CD4-positive, alpha-beta memory T cell (primary cell): ENCODE measurements around the gene DAO. TPM values are rescaled to one million over a fixed set of nuclear protein-coding genes. Genes with fewer than 3 reads are reported as not detected.
"Not testable (repeated sequence)": the region's sequence is repeated elsewhere in the genome, so short reads cannot be mapped to it uniquely, and the experiment has no call there.

Source experiments
- CTCF ChIA-PET: fragments of 350-600 bp; sonication (Branson Sonifier 250); formaldehyde crosslinking; loops from one replicate; lab custom pipeline; 2021; ENCODE audit warnings: inconsistent platforms; ENCODE audit not compliant: partially characterized antibody; lab: Charles Lee
- POLR2A ChIA-PET: fragments of 350-600 bp; sonication (Branson Sonifier 250); formaldehyde crosslinking; loops from one replicate; lab custom pipeline; 2021; ENCODE audit not compliant: partially characterized antibody; lab: Charles Lee
- DNase-seq, 5 donors: peaks; one replicate each; pipeline versions ENCODE4 v3.0.0 to v3.0.0-alpha.2; 2020 to 2022; ENCODE audit warnings: mixed read lengths in 1 of 5
- H3K27ac ChIP-seq: one replicate; pipeline ENCODE4 v1.7.0; 2013; ENCODE audit warnings: low read depth, low read length
- H3K27me3 ChIP-seq: 2 replicates; pipeline ENCODE4 v1.7.0; 2013; ENCODE audit warnings: mild to moderate bottlenecking, low read length, moderate library complexity; ENCODE audit not compliant: insufficient read depth
- H3K36me3 ChIP-seq: 2 replicates; pipeline ENCODE4 v1.7.0; 2013; ENCODE audit warnings: mild to moderate bottlenecking, low read length, moderate library complexity; ENCODE audit not compliant: insufficient read depth
- H3K4me1 ChIP-seq: 2 replicates; pipeline ENCODE4 v1.7.0; 2013; ENCODE audit warnings: mild to moderate bottlenecking, low read length, moderate library complexity; ENCODE audit not compliant: insufficient read depth
- H3K4me3 ChIP-seq, 2 donors: one replicate each; pipeline ENCODE4 v1.7.0; 2013; ENCODE audit warnings: low read length in 2 of 2, mild to moderate bottlenecking in 1 of 2
- H3K9me3 ChIP-seq, 2 donors: one replicate each; pipeline ENCODE4 v1.7.0; 2013; ENCODE audit warnings: low read length in 2 of 2, control low read depth in 1 of 2; ENCODE audit not compliant: control insufficient read depth in 1 of 2
- H3K27ac Mint-ChIP-seq, 7 donors: one replicate each; pipeline ENCODE4 v1.8.0; 2020 to 2021; ENCODE audit warnings: mixed read lengths in 7 of 7, mild to moderate bottlenecking in 6 of 7, inconsistent platforms in 3 of 7, moderate library complexity in 3 of 7
- H3K27me3 Mint-ChIP-seq, 2 donors: one replicate each; pipeline ENCODE4 v1.8.0; 2020 to 2021; ENCODE audit warnings: mixed read lengths in 2 of 2
- H3K36me3 Mint-ChIP-seq, 2 donors: one replicate each; pipeline ENCODE4 v1.8.0; 2020 to 2021; ENCODE audit warnings: mixed read lengths in 2 of 2, inconsistent platforms in 1 of 2, mild to moderate bottlenecking in 1 of 2
- H3K4me1 Mint-ChIP-seq, 4 donors: one replicate each; pipeline ENCODE4 v1.8.0; 2020 to 2021; ENCODE audit warnings: mixed read lengths in 4 of 4, mild to moderate bottlenecking in 1 of 4
- H3K4me3 Mint-ChIP-seq, 8 donors: one replicate each; pipeline ENCODE4 v1.8.0; 2020 to 2021; ENCODE audit warnings: mixed read lengths in 8 of 8, mild to moderate bottlenecking in 7 of 8, moderate library complexity in 6 of 8, inconsistent platforms in 3 of 8
- H3K9me3 Mint-ChIP-seq, 8 donors: one replicate each; pipeline ENCODE4 v1.8.0; 2020 to 2021; ENCODE audit warnings: mixed read lengths in 8 of 8, mild to moderate bottlenecking in 5 of 8, inconsistent platforms in 3 of 8, moderate library complexity in 1 of 8
- intact Hi-C: fragments of 100-400 bp; cut with micrococcal nuclease; formaldehyde crosslinking; loops from one replicate; pipeline ENCODE4 v1.15.1; 2023
- polyA plus RNA-seq, 2 donors: library from polyadenylated mRNA; unstranded; fragments of 300-500 nt; fragmentation: Illumina TruSeq; gene quantifications; one replicate each; pipeline ENCODE4 v1.2.3, GENCODE V29; 2021
- total RNA-seq, 2 experiments: library from RNA; stranded (reverse); gene quantifications; one replicate each; pipeline ENCODE4 v1.2.3, GENCODE V29; 2021

DAO gene
- total and polyA plus RNA-seq, 4 experiments from 2014 or later, result not detected

- H3K4me1 Mint-ChIP-seq, H3K36me3 Mint-ChIP-seq, intact Hi-C loops, H3K9me3 Mint-ChIP-seq, DNase-seq, POLR2A ChIA-PET, H3K4me1 ChIP-seq, H3K27ac ChIP-seq, H3K4me3 ChIP-seq, H3K27me3 ChIP-seq, H3K36me3 ChIP-seq, H3K4me3 Mint-ChIP-seq, H3K27me3 Mint-ChIP-seq, H3K9me3 ChIP-seq: not testable (repeated sequence)
- H3K27ac Mint-ChIP-seq, result peak overlapping the region in 1 of 7 donors; percentile 36
- CTCF ChIA-PET, result interaction anchor here (0.7 to 1.3 kb wide), 3 partner anchors 15 to 85 kb away, joined by 3 to 4 read pairs (median 3); no protein-coding TSS in a partner anchor
Measured at GRCh38 chr12:108866083-108866482, 13.8 kb upstream of the DAO start.

- Histone ChIP-seq H3K4me3 (no peak overlapping the region), H3K4me1 (no peaks in the 10 kb centered on the region), H3K9me3 (no peaks in the 10 kb centered on the region), H3K27me3 (no peaks in the 10 kb centered on the region), H3K27ac (no peak overlapping the region), H3K36me3 (no peaks in the 10 kb centered on the region)
- no peaks in the 10 kb centered on the region for H3K27me3 Mint-ChIP-seq
- DNase-seq, result no peak
- H3K4me3 Mint-ChIP-seq, result no peak overlapping the region
- no peaks in the 10 kb centered on the region for H3K9me3 Mint-ChIP-seq
- H3K4me1 Mint-ChIP-seq, result peaks cover 0 to 2% (median 0%) of the 10 kb centered on the region in 4 donors
- H3K36me3 Mint-ChIP-seq, result no peaks in the 10 kb centered on the region
- intact Hi-C loops, result no loop called here
- CTCF ChIA-PET, result interaction anchor here (1.9 kb wide), 1 partner anchor 15 kb away, joined by 5 read pairs; no protein-coding TSS in a partner anchor
- peak overlapping the region in 1 of 7 donors; percentile 38 for H3K27ac Mint-ChIP-seq
- POLR2A ChIA-PET, result no interaction called here
Measured at GRCh38 chr12:108868781-108869180, 11.1 kb upstream of the DAO start.

GRCh38 chr12:108875280-108875679 is 4.6 kb upstream of the DAO start:
- no peak overlapping the region for H3K27ac ChIP-seq
- H3K4me3 Mint-ChIP-seq, result no peak overlapping the region
- no peaks in the 10 kb centered on the region for H3K9me3 ChIP-seq
- no peaks in the 10 kb centered on the region for H3K27me3 Mint-ChIP-seq
- POLR2A ChIA-PET, result no interaction called here
- peak overlapping the region in 1 of 7 donors; percentile 58 for H3K27ac Mint-ChIP-seq
- DNase-seq, result no peak
- H3K36me3 ChIP-seq, result no peaks in the 10 kb centered on the region
- H3K36me3 Mint-ChIP-seq, result no peaks in the 10 kb centered on the region
- H3K4me1 ChIP-seq, result no peaks in the 10 kb centered on the region
- H3K9me3 Mint-ChIP-seq, result no peaks in the 10 kb centered on the region
- H3K4me1 Mint-ChIP-seq, result peaks cover 0 to 4% (median 0%) of the 10 kb centered on the region in 4 donors
- H3K27me3 ChIP-seq, result no peaks in the 10 kb centered on the region
- H3K4me3 ChIP-seq, result no peak overlapping the region
- intact Hi-C loops, result no loop called here
- CTCF ChIA-PET, result no interaction called here

- no peaks in the 10 kb centered on the region for H3K36me3 Mint-ChIP-seq
- Histone ChIP-seq H3K27ac (no peak overlapping the region), H3K9me3 (no peaks in the 10 kb centered on the region), H3K4me1 (no peaks in the 10 kb centered on the region), H3K36me3 (no peaks in the 10 kb centered on the region), H3K27me3 (no peaks in the 10 kb centered on the region), H3K4me3 (no peak overlapping the region)
- H3K9me3 Mint-ChIP-seq, result no peaks in the 10 kb centered on the region
- peaks cover 0 to 4% (median 0%) of the 10 kb centered on the region in 4 donors for H3K4me1 Mint-ChIP-seq
- no peak overlapping the region for H3K27ac Mint-ChIP-seq
- H3K27me3 Mint-ChIP-seq, result no peaks in the 10 kb centered on the region
- CTCF ChIA-PET, result no interaction called here
- intact Hi-C loops, result no loop called here
- DNase-seq, result no peak
- H3K4me3 Mint-ChIP-seq, result no peak overlapping the region
- POLR2A ChIA-PET, result interaction anchor here (0.6 kb wide), 1 partner anchor 15 kb away, joined by 4 read pairs; no protein-coding TSS in a partner anchor
Measured at GRCh38 chr12:108875682-108876361, 4.1 kb upstream of the DAO start.

- Mint-ChIP-seq H3K4me1 (peaks cover 0 to 2% (median 0%) of the 10 kb centered on the region in 4 donors), H3K27ac (no peak overlapping the region)
- POLR2A ChIA-PET, result no interaction called here
Measured at GRCh38 chr12:108876550-108876949, 3.3 kb upstream of the DAO start.

GRCh38 chr12:108881953-108882352 is 2.1 kb downstream of the DAO start:
- no peaks in the 10 kb centered on the region for H3K27me3 ChIP-seq
- Mint-ChIP-seq H3K4me3 (no peak overlapping the region), H3K4me1 (peaks cover 0 to 2% (median under 1%) of the 10 kb centered on the region in 4 donors), H3K36me3 (no peaks in the 10 kb centered on the region), H3K9me3 (peaks cover 0 to 2% (median 0%) of the 10 kb centered on the region in 8 donors), H3K27me3 (no peaks in the 10 kb centered on the region), H3K27ac (no peak overlapping the region)
- H3K4me1 ChIP-seq, result no peaks in the 10 kb centered on the region
- CTCF ChIA-PET, result interaction anchor here (6.9 kb wide), 1 partner anchor 213 kb away, joined by 57 read pairs; the partner anchor contains the start of gene ALKBH2
- no peaks in the 10 kb centered on the region for H3K9me3 ChIP-seq
- intact Hi-C loops, result loop anchor here (5.0 kb wide), 1 partner anchor 505 kb away; no protein-coding TSS in a partner anchor
- no peak for DNase-seq
- no peaks in the 10 kb centered on the region for H3K36me3 ChIP-seq
- POLR2A ChIA-PET, result no interaction called here
- no peak overlapping the region for H3K27ac ChIP-seq
- H3K4me3 ChIP-seq, result no peak overlapping the region

More at GRCh38 chr12:108876550-108876949, 3.3 kb upstream of the DAO start:
- Mint-ChIP-seq H3K9me3 (no peaks in the 10 kb centered on the region), H3K4me3 (no peak overlapping the region), H3K36me3 (no peaks in the 10 kb centered on the region), H3K27me3 (no peaks in the 10 kb centered on the region)
- Histone ChIP-seq H3K36me3 (no peaks in the 10 kb centered on the region), H3K27me3 (no peaks in the 10 kb centered on the region), H3K27ac (no peak overlapping the region), H3K4me1 (no peaks in the 10 kb centered on the region), H3K4me3 (no peak overlapping the region), H3K9me3 (no peaks in the 10 kb centered on the region)
- intact Hi-C loops, result no loop called here
- no peak for DNase-seq
- CTCF ChIA-PET, result no interaction called here

GRCh38 chr12:108884116-108885012 is 4.5 kb downstream of the DAO start:
- Mint-ChIP-seq H3K4me1 (peaks cover 0 to 2% (median under 1%) of the 10 kb centered on the region in 4 donors), H3K27me3 (no peaks in the 10 kb centered on the region), H3K27ac (peak overlapping the region in 1 of 7 donors; percentile 60), H3K4me3 (no peak overlapping the region), H3K36me3 (no peaks in the 10 kb centered on the region), H3K9me3 (peaks cover 0 to 2% (median 0%) of the 10 kb centered on the region in 8 donors)
- no peaks in the 10 kb centered on the region for H3K36me3 ChIP-seq
- H3K4me1 ChIP-seq, result no peaks in the 10 kb centered on the region
- no peak overlapping the region for H3K4me3 ChIP-seq
- POLR2A ChIA-PET, result interaction anchor here (0.5 to 1.5 kb wide), 2 partner anchors 11 to 25 kb away, joined by 3 to 8 read pairs; no protein-coding TSS in a partner anchor
- CTCF ChIA-PET, result interaction anchor here (0.7 to 6.9 kb wide), 17 partner anchors 10 to 505 kb away, joined by 3 to 57 read pairs (median 4); partner anchors contain the start of genes ALKBH2 and USP30
- H3K27ac ChIP-seq, result no peak overlapping the region
- H3K27me3 ChIP-seq, result no peaks in the 10 kb centered on the region
- H3K9me3 ChIP-seq, result no peaks in the 10 kb centered on the region
- peak; percentile 51 to 58 (median 54) for DNase-seq
- intact Hi-C loops, result loop anchor here (2.0 to 5.0 kb wide), 2 partner anchors 66 to 503 kb away; no protein-coding TSS in a partner anchor
